ENCODE measurements around the gene PLCB2. TPM values are rescaled to one million over a fixed set of nuclear protein-coding genes. Genes with fewer than 3 reads are reported as not detected.

The PLCB2 gene
- total RNA-seq, 2 experiments from 2014 or later = 40.8 to 43.6 TPM

GRCh38 chr15:40270246-40270995 lies 37.3 kb downstream of the PLCB2 start:
- no peaks in the 10 kb centered on the region for H3K9me3 Mint-ChIP-seq
- H3K27me3 Mint-ChIP-seq = no peaks in the 10 kb centered on the region
- no peaks in the 10 kb centered on the region for H3K36me3 Mint-ChIP-seq
- no peaks in the 10 kb centered on the region for H3K4me1 Mint-ChIP-seq
- no peak for DNase-seq
- H3K4me3 Mint-ChIP-seq = no peak overlapping the region
- no peak overlapping the region for H3K27ac Mint-ChIP-seq

DNA sequence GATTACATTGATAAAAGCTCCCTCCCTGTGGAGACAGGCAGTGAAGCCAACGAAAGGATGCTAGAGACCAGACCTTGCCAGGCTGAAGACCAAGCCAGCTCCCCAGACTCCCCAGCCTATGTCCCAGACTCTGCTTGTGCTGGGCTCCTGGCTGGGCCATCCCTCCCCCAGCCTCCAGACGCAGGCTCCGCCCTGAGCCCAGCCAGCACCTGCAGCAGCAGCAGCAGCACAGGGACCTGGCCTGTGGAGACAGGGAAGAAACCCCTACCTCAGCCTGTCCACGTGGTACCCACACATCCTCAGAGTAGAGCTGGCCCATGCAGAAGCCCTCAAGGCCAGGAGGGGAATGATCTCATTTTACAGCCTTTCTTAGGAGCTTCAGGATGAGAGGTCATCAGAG lies 38.1 kb downstream of the PLCB2 start:
- DNase-seq = no peak
- Mint-ChIP-seq H3K4me3 (no peak overlapping the region), H3K27ac (no peak overlapping the region), H3K9me3 (no peaks in the 10 kb centered on the region), H3K4me1 (no peaks in the 10 kb centered on the region), H3K27me3 (no peaks in the 10 kb centered on the region), H3K36me3 (no peaks in the 10 kb centered on the region)

- H3K27me3 Mint-ChIP-seq = no peaks in the 10 kb centered on the region
- no peak for DNase-seq
- H3K4me3 Mint-ChIP-seq = no peak overlapping the region
- no peaks in the 10 kb centered on the region for H3K9me3 Mint-ChIP-seq
- H3K4me1 Mint-ChIP-seq = no peaks in the 10 kb centered on the region
- no peaks in the 10 kb centered on the region for H3K36me3 Mint-ChIP-seq
- no peak overlapping the region for H3K27ac Mint-ChIP-seq
These were observed 40.1 kb downstream of the PLCB2 start for GRCh38 chr15:40267670-40268069.

DNA sequence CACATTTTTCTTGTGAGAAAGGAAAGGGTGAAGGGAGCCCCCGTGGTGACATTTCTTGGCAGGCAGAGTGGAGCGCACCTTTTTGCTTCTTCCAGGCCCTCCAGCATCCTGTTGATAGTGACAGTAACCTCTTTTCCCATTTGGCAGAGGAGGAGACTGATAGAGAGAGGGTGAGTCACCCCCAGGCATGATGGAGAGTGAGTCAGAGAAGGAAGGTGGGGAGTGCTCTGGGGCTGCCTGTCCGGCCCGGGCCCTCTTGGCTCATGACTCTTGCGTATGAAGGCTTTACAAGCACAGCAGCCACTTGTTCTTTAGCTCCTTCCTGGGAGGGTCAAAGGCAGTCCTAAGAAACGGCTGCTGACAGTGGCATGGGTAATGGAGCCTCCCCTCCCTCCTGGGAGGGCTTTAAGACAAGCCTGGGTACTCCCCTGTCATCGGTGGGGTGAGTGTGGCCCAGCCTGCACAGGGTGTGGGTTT lies 40.9 kb downstream of the PLCB2 start:
- Mint-ChIP-seq H3K27me3 (no peaks in the 10 kb centered on the region), H3K4me3 (no peak overlapping the region), H3K36me3 (no peaks in the 10 kb centered on the region), H3K4me1 (no peaks in the 10 kb centered on the region), H3K27ac (no peak overlapping the region), H3K9me3 (no peaks in the 10 kb centered on the region)
- DNase-seq = no peak

- no peaks in the 10 kb centered on the region for H3K9me3 Mint-ChIP-seq
- no peak for DNase-seq
- H3K27ac Mint-ChIP-seq = no peak overlapping the region
- no peaks in the 10 kb centered on the region for H3K4me1 Mint-ChIP-seq
- no peaks in the 10 kb centered on the region for H3K27me3 Mint-ChIP-seq
- no peaks in the 10 kb centered on the region for H3K36me3 Mint-ChIP-seq
- H3K4me3 Mint-ChIP-seq = no peak overlapping the region
These were observed 41.9 kb downstream of the PLCB2 start for GRCh38 chr15:40265875-40266274.

- Mint-ChIP-seq H3K36me3 (no peaks in the 10 kb centered on the region), H3K27ac (no peak overlapping the region), H3K4me1 (no peaks in the 10 kb centered on the region), H3K9me3 (no peaks in the 10 kb centered on the region), H3K4me3 (no peak overlapping the region), H3K27me3 (no peaks in the 10 kb centered on the region)
- no peak for DNase-seq
These were observed 42.4 kb downstream of the PLCB2 start for GRCh38 chr15:40265355-40265754.

- no peaks in the 10 kb centered on the region for H3K4me1 Mint-ChIP-seq
- no peaks in the 10 kb centered on the region for H3K27me3 Mint-ChIP-seq
- no peaks in the 10 kb centered on the region for H3K36me3 Mint-ChIP-seq
- H3K27ac Mint-ChIP-seq = no peak overlapping the region
- no peak overlapping the region for H3K4me3 Mint-ChIP-seq
- H3K9me3 Mint-ChIP-seq = no peaks in the 10 kb centered on the region
- DNase-seq = no peak
These were observed 43.2 kb downstream of the PLCB2 start for GRCh38 chr15:40264321-40265153.

GRCh38 chr15:40263024-40263754 lies 44.5 kb downstream of the PLCB2 start:
- no peaks in the 10 kb centered on the region for H3K36me3 Mint-ChIP-seq
- H3K9me3 Mint-ChIP-seq = no peaks in the 10 kb centered on the region
- no peaks in the 10 kb centered on the region for H3K4me1 Mint-ChIP-seq
- no peak for DNase-seq
- no peaks in the 10 kb centered on the region for H3K27me3 Mint-ChIP-seq
- H3K4me3 Mint-ChIP-seq = no peak overlapping the region
- H3K27ac Mint-ChIP-seq = no peak overlapping the region

DNA sequence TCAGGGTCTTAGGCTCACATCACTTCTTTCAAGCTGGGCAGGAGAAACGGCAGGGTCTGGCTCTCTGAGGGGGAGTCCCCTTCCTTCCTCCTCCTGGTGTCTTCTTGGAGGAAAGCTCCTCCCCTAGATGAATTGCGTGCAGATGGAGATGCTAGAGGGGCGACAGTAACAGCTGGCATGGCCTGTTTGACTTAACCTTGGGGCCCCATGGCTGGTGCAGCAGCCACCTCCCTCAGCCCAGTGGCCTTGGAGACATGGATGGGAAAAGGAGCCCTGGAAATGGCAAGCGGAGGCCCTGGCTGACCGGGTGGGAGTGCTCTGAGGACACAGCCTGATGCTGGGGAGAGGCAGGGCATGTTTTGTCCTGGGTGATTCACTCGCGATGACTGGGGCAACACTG lies 48.7 kb downstream of the PLCB2 start:
- H3K36me3 Mint-ChIP-seq = no peaks in the 10 kb centered on the region
- H3K27me3 Mint-ChIP-seq = peaks cover 11% of the 10 kb centered on the region
- H3K4me1 Mint-ChIP-seq = no peaks in the 10 kb centered on the region
- H3K27ac Mint-ChIP-seq = no peak overlapping the region
- no peak overlapping the region for H3K4me3 Mint-ChIP-seq
- no peak for DNase-seq
- no peaks in the 10 kb centered on the region for H3K9me3 Mint-ChIP-seq

DNA sequence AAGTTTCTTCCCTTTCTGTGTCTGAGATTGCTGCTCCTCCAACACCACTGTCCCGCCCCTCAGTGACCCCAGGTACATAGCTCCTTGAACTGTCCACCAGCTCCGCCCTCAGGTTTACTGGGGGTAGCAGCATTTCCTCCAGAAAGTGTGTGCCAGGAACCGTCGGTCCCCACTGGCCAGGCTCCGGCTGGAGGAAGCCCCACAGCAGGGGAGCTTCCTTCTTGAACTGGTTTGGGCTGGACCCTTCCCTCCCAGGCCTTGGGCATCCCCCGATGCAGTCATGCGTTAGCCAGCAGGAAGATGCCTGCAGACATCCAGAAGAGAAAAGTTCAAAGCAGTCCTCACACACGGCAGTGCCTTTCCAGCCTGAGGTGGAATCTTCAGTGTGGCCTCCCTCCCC lies 49.2 kb downstream of the PLCB2 start:
- no peaks in the 10 kb centered on the region for H3K4me1 Mint-ChIP-seq
- no peaks in the 10 kb centered on the region for H3K36me3 Mint-ChIP-seq
- no peak for DNase-seq
- H3K27me3 Mint-ChIP-seq = peaks cover 16% of the 10 kb centered on the region
- no peaks in the 10 kb centered on the region for H3K9me3 Mint-ChIP-seq
- H3K4me3 Mint-ChIP-seq = no peak overlapping the region
- no peak overlapping the region for H3K27ac Mint-ChIP-seq

GRCh38 chr15:40257656-40258450 lies 49.9 kb downstream of the PLCB2 start:
- H3K9me3 Mint-ChIP-seq = no peaks in the 10 kb centered on the region

DNA sequence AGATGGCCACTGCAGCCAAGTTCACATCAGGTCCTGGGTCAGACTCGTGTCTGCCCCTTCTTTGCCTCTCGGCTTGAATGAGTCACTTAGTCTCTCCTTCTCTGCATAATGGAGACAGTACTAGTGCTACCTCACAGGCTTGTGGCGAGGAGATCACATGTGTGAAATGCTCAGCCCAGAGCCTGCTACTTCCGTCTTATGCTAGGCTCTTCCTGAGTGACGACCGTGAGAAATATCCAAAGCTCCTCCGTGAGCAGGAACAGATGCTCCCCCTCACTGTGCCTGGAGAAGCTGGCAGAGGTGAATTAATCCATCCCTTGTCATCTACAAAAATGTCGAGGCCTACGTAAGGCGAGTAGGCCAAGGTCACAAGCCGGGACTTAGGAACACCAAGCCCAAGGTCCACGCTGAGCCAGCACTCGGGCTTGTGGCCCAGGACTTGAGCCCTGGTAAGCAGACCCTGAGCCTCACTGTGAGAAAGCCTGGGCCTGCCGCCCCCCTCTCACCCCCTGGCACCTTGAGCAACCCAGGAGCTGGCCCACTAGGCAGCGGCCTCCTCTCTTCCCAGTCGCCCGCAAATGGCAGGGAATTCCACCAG lies 51.0 kb downstream of the PLCB2 start:
- H3K36me3 Mint-ChIP-seq = no peaks in the 10 kb centered on the region
- peaks cover 30% of the 10 kb centered on the region for H3K27me3 Mint-ChIP-seq
- no peak overlapping the region for H3K27ac Mint-ChIP-seq
- H3K4me3 Mint-ChIP-seq = no peak overlapping the region
- no peaks in the 10 kb centered on the region for H3K9me3 Mint-ChIP-seq
- DNase-seq = no peak
- H3K4me1 Mint-ChIP-seq = peaks cover 3% of the 10 kb centered on the region

More at GRCh38 chr15:40257656-40258450, 49.9 kb downstream of the PLCB2 start:
- Mint-ChIP-seq H3K27ac (no peak overlapping the region), H3K4me1 (peaks cover 3% of the 10 kb centered on the region), H3K4me3 (no peak overlapping the region), H3K36me3 (no peaks in the 10 kb centered on the region), H3K27me3 (peaks cover 23% of the 10 kb centered on the region)
- DNase-seq = no peak

DNA sequence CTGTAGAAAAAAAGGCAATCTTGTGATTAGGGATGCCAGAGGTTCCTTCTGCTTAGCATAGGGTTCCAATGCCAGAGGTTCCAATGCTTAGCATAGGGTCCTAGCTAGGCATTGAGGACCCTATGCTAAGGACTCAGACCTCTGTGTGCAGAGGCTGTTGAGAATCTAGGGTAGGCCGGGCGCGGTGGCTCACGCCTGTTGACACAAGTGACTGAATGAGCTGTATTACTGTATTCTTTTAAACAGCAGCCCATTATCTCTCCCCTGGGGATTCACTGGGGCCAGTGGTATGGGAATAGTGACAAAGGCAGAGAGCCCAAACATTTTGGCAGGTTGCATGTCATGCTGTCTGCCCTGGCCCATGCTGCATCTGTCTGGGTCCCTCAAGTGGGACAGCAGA lies 52.7 kb downstream of the PLCB2 start:
- H3K4me1 Mint-ChIP-seq = peaks cover 3% of the 10 kb centered on the region
- H3K4me3 Mint-ChIP-seq = no peak overlapping the region

DNA sequence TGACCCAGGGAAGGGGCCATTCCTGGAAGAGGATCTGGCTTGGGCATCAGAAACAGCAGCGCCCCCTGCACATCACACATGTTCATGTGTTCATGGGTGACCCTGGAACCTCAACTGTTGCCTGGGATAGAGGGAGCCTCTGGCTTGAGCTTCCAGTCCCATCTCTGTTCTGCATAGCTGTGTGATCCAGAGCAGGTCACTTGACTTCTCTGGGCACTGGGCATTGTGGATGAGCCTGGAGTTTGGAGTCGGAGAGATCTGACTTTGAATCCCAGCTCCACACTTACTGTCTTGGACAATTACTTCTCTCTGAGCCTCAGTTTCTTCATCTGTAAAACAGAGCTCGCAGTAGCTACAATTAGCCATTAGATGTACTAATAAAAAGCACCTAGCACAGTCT lies 53.3 kb downstream of the PLCB2 start:
- Mint-ChIP-seq H3K9me3 (no peaks in the 10 kb centered on the region), H3K27ac (no peak overlapping the region), H3K4me1 (peaks cover 3% of the 10 kb centered on the region), H3K36me3 (no peaks in the 10 kb centered on the region), H3K27me3 (peaks cover 41% of the 10 kb centered on the region), H3K4me3 (no peak overlapping the region)
- no peak for DNase-seq

More for the DNA sequence above, 52.7 kb downstream of the PLCB2 start:
- Mint-ChIP-seq H3K36me3 (no peaks in the 10 kb centered on the region), H3K27me3 (peaks cover 41% of the 10 kb centered on the region), H3K27ac (no peak overlapping the region), H3K9me3 (no peaks in the 10 kb centered on the region)
- no peak for DNase-seq
